ENCODE results near the gene HKDC1.
"Not testable (repeated sequence)": the region's sequence is repeated elsewhere in the genome, so short reads cannot be mapped to it uniquely, and the experiment has no call there.

HKDC1 gene

GRCh38 chr10:69278446-69278963, 58.4 kb downstream of the HKDC1 start, which contains the start of gene HK1:
TSS of gene HK1 (plus strand) at chr10:69278496.
- DNase-seq (ENCODE audit: low spot score) = peak; percentile 25

DNA sequence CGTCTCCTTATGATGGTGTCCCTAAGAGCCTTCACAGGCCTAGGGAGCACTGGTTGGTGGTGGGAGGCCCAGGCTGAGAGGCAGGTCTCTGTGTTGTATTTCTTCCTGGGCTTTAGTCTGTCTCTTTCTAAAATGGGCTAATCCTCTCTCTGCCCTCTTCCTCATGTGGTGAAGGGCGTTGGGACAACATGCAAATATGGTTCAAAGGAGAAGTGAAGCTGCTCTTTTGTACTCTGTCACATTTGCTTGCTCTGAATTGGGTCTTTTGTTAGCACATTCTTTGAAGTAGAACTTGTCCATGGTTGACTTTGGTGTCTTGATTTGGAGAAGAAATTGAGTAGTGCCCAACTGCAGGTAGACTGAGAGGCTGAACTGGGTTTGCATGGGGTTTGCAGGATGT, 59.0 kb downstream of the HKDC1 start:
- DNase-seq (ENCODE audit: low spot score) = no peak

- DNase-seq (ENCODE audit: low spot score) = no peak
Observed at GRCh38 chr10:69281507-69282413, 61.6 kb downstream of the HKDC1 start.

GRCh38 chr10:69284402-69284801, 64.3 kb downstream of the HKDC1 start:
- not testable (repeated sequence) for DNase-seq (ENCODE audit: low spot score)

DNA sequence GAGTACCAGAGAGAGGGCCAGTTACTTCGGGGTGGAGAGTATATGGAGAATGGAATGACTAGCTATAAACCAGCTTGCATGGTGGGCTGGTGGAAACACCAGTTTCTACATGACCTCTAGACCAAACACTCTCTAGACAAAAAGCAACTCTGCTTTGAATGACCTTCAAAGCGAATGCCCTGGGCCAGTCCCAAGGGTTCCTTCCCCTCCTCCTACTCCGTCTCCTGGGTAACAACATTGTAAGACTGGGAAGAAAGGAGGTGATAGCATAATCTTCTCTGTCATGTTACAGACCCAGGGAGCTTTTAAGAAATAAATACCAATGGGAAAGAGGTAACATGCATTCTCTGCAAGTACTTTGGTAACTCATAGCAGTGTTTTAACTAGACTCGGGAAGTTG, 65.6 kb downstream of the HKDC1 start:
- DNase-seq (ENCODE audit: low spot score) = no peak

DNA sequence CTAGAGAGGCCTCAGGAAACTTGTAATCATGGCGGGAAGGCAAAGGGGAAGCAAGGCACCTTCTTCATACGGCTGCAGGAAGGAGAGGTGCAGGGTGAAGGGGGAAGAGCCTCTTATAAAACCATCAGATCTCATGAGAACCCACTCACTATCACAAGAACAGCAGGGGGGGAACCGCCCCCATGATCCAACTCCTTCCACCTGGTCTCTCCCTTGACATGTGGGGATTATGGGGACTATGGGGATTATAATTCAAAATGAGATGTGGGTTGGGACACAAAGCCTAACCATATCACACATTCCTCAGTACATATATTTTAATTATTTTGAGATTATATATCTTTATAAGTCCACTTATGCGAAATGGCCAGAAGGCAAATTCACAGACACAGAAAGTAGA, 67.0 kb downstream of the HKDC1 start:
- DNase-seq (ENCODE audit: low spot score) = no peak

- DNase-seq (ENCODE audit: low spot score) = no peak
Observed at GRCh38 chr10:69290993-69291392, 70.9 kb downstream of the HKDC1 start.

DNA sequence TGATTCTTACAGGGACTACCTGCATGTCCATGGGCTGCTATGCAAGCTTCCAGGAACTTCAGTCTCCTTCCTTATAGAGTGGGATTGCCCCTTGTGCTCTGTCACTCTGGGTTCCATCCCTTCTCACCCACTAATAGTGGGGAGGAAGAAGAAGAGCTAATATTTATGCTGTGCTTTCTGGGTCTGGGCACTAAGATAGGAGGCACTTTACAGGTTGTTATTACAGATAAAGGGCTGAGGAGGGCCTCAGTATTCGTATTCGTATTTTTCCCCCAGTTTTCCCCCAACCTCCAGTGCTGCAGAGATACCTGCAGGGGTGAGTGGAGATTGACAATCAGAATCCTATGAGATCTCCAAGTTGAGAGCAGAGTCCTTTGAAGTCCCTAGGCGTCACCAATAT, 72.3 kb downstream of the HKDC1 start:
- DNase-seq (ENCODE audit: low spot score) = no peak

DNA sequence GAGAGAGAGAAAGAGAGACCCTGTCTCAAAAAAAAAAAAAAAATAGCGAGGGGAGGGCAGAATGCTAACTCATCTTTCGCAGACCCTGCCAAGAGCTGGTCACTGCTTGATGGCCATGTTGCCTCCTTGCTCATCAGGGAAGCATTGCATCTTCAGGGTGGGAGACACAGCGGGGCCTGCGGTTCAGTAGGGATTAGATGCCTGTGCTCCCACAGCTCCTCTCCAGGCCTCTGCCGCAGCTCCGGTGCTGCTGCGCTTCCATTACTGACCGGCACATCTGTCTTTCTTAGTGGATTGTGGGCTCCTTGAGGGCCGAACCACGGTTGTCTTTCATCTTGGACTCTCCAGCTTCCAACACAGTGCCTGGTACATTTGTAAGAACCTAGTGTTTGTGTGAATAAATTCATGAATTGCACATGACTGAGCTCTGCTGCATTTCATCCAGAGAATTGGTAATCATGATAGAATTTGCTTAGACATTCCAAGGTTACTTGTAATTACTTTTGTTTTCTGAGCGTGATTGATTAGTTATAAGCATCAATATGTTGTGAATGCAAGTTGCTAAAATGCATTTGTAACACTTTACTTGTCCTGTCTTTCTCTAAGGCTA, 75.0 kb downstream of the HKDC1 start:
- no peak for DNase-seq (ENCODE audit: low spot score)

DNA sequence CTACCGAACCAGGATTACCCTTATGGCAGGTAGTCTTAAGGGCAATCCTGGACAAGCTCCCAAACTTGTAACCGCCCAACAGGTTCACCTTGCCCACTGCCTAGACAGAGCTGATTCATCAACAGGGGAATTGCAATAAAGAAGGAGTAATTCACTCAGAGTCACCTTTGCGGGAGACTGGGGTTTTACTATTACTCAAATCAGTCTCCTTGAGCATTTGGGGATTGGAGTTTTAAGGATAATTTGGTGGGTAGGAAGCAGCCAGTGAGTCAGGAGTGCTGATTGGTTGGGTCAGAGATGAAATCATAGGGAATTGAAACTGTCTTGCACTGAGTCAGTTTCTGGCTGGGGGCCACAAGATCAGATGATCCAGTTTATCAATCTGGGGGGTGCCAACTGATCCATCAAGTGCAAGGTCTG, 83.5 kb downstream of the HKDC1 start:
- DNase-seq (ENCODE audit: low spot score) = no peak

DNA sequence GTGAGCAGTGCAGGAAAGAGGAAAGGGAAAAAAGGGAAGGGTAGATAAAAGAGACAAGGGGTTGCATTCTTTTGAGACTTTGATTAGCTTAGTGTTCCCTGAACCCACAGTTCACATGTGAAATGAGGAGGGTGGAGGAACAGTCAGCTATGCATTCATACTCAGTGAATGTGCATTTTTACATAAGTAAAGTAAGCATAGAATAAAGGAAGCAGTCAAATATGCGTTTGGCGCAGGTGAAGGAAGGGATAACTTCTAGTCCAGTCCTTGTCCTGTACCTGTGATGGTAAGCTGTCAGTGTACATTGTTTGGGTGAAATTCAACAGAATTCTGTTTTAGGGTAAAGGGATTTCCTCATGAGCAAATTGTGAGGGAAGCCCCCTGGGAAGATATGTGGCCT, 86.3 kb downstream of the HKDC1 start:
- no peak for DNase-seq (ENCODE audit: low spot score)

DNA sequence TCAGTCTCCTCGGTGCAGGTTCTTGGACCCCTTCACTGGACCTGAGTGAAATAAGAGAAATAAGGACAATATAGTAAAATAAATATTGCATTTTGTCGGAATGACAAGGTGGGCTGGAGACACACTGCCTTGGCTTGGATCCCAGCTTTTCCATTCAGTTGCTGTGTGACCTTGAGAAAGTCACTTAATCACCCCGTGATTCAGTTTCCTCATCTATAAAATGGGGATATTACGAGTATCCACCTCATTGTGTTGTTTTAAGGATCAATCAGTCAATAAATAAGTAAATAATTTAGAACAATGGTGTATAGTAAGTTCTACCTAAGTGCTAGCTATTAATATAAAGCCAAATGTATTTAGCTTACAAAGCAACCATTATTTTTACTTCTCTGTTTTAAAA, 87.3 kb downstream of the HKDC1 start:
- DNase-seq (ENCODE audit: low spot score) = no peak

DNA sequence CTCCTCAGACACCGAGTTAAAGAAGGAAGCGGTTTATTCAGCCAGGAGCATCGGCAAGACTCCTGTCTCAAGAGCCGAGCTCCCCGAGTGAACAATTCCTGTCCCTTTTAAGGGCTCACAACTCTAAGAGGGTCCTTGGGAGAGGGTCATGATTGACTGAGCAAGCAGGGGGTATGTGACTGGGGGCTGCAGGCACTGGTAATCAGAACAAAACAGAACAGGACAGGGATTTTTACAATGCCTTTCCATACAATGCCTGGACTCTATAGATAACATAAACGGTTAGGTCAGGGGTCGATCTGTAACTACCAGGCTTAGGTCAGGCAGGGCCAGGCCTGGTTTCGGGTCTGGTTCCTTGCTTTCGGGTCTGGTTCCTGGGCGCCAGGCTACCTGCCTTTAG, 88.2 kb downstream of the HKDC1 start:
- not testable (repeated sequence) for DNase-seq (ENCODE audit: low spot score)

DNA sequence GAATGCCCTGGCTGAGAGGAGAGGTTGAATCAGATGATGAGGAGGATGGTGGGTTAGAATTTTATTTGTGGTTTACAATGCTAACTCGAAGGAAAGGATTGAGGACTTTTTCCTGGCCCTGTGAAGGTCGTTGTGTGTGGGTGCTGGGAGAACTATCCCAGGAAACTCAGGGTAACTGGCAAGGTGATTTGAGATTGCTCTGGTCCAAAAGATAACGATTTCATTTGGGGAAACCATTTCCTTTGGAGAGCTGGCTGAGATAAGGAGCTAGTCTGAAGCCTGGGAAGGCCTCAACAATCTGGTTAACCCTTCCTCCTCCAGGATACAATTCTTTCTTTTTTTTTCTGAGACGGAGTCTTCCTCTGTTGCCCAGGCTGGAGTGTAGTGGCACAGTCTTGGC, 91.2 kb downstream of the HKDC1 start:
- DNase-seq (ENCODE audit: low spot score) = no peak

DNA sequence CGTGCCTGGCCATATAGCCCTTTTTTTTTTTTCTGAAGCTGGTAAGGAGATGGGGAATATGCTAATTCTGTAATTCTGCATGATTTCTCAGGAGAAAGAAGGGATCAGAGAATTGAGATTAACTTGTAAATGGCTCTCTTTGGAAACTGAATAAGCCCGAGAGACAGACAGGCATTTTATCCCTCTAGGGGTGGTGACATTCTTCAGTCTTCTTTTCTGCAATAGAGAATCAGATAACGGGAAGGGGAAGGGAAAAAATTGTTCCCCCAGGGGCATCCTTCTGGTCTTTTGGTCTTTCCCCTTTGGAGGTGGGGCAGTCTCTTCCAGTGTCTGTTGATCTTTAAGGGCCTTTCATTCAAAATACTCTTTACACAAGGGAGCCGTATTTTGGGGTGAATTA, 92.4 kb downstream of the HKDC1 start:
- no peak for DNase-seq (ENCODE audit: low spot score)

GRCh38 chr10:69315100-69315542, 95.0 kb downstream of the HKDC1 start:
- no peak for DNase-seq (ENCODE audit: low spot score)

DNA sequence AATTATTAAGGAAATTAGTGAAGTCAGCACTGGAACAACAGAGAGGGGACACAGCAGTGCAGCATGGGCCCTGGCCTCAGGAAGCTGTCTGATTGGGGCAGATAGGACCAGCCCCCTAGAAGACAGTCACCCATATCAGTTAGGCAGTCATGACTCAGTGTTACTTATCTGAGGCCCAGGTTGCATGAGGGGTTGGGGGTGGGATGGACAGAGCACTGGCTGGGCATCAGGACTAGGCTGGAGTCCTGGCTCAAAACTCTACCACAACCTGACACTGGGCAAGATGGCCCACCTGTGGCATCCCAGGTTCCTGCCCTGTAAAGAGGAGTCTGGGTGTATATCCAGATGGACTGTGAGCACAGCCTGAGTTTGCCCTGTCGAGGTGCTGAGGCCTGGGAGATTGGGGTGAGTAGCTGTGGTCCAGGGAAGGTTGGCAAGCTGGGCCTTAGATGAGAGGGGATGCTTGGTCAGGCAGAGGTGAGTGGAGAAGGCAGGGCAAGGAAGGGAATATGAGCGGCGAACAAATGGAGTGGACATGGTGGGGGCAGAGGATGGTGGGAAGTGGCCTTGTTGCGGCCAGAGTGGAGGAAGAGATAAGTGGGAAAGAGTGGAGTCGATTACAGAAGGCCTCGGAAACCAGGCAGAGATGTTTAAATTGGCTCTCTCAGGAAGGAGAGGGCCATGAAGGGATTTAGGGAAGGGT, 95.6 kb downstream of the HKDC1 start:
- no peak for DNase-seq (ENCODE audit: low spot score)

DNA sequence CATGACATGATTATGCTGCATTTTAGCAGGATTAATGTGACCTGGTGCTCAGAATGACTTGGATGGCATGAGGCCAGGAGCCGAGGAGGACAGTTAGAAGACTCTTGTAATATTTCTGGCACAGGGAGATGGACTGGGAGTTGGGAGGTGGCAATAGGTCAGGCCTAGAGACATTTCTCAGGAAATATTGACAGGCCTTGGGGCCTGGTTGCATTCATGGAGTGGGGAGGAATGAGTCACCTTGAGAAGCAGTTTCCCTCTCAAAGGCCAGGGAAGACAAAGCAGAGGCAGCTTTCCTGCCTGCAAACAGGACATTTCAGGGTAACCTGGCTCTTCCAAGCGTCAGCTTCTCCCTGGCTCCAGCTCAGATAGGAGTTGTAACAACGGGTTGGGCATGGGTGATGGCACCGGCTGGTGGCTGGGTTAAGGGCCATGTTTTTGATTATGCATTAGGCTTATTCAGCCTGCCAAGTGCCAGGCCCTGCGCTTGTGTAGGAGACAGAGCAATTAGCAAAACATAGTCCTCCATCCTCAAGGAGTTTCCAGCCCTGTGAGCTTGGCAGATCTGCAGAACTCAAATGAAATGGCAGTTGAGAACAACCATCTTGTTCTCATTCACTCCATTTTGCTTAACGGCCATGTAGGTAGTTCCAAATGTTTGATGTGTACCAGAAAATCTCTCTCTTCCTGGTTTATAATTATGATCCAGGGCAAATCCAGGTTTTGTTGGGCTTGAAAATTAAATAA, 96.4 kb downstream of the HKDC1 start:
- DNase-seq (ENCODE audit: low spot score) = peak; percentile 69
